Right ventricle myocardium superior (tissue), 1 donor: ENCODE results near the gene UNC13B. TPM values are rescaled to one million over a fixed set of nuclear protein-coding genes. Genes with fewer than 3 reads are reported as not detected.

ENCODE experiments used
- ATAC-seq: fragments of 200-7000 bp; cut with Tn5 transposase; one replicate; pipeline ENCODE4 v1.9.1; 2020; ENCODE audit warnings: mild to moderate bottlenecking; ENCODE audit not compliant: poor library complexity
- DNase-seq: peaks from one replicate; pipeline ENCODE4 v3.0.0-alpha.2; 2020
- intact Hi-C: fragments of 100-400 bp; cut with DNase I; formaldehyde crosslinking; loops from one replicate; pipeline ENCODE4 v1.11.2; 2022
- total RNA-seq: library from RNA; stranded (reverse); fragmentation: NEBNext Ultra II Directional; extraction: Animal tissue kit (Norgen Biotek cat#: 25700); gene quantifications from one replicate; pipeline ENCODE4 v1.2.1, GENCODE V29; 2021
- donor health status: DM: no; HTN: yes; CAD: no; lungs with severe emphysema.

Gene UNC13B
- total RNA-seq, 1 donor from 2014 or later = 20.9 TPM

DNA sequence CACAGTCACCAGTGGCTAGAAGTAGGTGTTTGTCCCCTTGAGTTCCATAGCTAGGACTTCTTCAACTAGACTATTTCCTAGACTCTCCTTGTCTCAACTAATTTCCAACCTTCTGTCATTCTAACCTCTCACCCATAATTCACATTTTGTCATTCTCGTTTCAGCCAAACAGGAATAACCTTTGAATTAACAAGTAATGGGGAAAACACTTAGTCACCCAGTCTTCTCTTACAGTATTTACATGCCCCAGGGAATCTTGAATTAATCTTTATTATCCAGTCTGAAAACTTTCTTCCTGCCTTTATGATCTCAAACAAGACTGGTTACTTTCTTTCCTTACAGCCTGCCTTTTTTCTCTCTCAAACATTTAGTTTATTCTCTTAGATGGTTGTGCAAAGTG lies 264.8 kb downstream of the UNC13B start:
- ATAC-seq = no peak
- DNase-seq = no peak
- intact Hi-C loops = no loop called here

DNA sequence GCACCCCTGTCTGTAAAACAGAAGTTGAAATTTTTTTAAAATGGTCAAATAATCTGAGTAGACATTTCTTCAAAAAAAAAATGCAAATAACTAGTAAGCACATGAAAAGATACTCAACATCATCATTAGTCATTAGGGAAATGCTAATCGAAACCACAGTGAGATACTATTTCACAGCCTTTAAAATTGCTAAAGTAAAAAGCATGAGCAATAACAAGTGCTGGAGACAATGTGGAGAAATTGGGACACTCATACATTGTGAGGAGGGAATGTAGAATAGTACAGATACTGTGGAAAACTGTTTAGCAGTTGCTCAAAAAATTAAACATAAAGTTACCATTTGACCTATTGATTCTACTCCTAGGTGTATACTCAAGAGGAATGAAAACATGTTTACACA lies 269.7 kb downstream of the UNC13B start:
- intact Hi-C loops = no loop called here
- no peak for DNase-seq
- no peak for ATAC-seq

DNA sequence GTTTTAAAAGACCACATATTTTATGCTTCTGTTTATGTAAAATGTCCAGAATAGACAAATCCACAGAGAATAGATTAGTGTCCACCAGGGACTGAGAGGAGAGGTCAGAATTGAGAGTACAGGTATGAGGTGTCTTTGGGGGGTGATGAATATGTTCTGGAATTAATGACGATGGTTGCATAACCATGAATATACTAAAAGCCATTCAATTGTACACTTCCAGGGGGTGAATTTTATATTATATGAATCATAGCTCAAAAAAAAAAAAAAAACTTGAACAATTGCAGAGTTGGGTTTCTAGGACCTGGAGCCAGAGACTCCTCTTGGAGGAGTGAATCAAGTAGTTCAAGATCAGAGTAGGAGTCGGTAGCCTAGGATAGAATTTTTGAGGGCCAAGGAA lies 270.3 kb downstream of the UNC13B start:
- ATAC-seq = no peak
- intact Hi-C loops = no loop called here
- no peak for DNase-seq

DNA sequence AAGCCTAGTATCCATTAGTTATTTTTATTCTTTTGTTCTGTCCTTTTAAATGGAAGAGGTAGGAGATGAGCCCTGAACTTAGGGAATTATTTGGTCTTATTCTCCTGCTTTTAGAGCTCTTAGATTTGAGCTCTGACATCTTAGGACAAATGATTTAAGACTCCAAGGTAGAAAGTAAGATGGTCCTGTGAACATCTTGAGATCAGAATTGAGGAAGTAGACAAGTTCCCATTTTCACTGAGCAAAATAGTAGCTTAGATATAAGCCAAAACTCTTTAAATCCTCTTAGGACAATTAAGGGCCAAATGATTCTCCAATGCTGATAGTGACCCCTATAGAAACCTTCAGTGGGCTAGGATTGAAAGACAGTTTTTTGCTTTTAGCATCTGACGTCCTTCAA lies 275.1 kb downstream of the UNC13B start:
- intact Hi-C loops = no loop called here
- ATAC-seq = no peak
- DNase-seq = no peak

- intact Hi-C loops = no loop called here
- ATAC-seq (no peak), DNase-seq (no peak)
Observed at GRCh38 chr9:35446012-35446411, 284.2 kb downstream of the UNC13B start.

GRCh38 chr9:35448496-35448895 lies 286.7 kb downstream of the UNC13B start:
- DNase-seq (no peak), ATAC-seq (no peak)
- intact Hi-C loops = no loop called here

DNA sequence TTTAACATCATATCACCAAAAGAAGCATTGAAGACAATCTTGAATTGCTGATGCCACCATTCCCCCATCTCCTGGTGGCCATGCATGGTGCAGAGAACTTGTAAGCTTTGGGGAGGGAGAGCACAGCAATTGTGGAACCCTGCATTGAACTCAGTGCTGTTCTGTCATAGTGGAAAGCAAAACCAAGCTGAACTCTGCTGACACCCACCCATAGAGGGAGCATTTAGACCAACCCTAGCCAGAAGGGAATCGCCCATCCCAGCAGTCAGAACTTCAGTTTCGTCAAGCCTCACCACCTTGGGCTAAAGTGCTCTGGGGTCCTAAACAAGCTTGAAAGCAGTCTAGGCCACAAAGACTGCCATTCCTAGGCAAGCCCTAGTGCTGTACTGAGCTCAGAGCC lies 290.7 kb downstream of the UNC13B start:
- intact Hi-C loops = no loop called here
- DNase-seq (no peak), ATAC-seq (no peak)

GRCh38 chr9:35453786-35454185 lies 292.0 kb downstream of the UNC13B start:
- DNase-seq (no peak), ATAC-seq (no peak)
- intact Hi-C loops = no loop called here

Other genes starting within 250 kb of the UNC13B start
- gene PHF24, start 203.7 kb upstream of the UNC13B start, total RNA-seq = 0.19 TPM
- gene DNAJB5, start 172.3 kb upstream of the UNC13B start, total RNA-seq = 48.7 TPM
- gene VCP, start 89.4 kb upstream of the UNC13B start, total RNA-seq = 217 TPM
- 4.8 TPM for gene FANCG, start 82.1 kb upstream of the UNC13B start, total RNA-seq
- 8.2 TPM for gene PIGO, start 65.4 kb upstream of the UNC13B start, total RNA-seq
- 152 TPM for gene STOML2, start 58.9 kb upstream of the UNC13B start, total RNA-seq
- gene ATOSB, start 46.1 kb upstream of the UNC13B start, total RNA-seq = 12.9 TPM